Activated CD8-positive, alpha-beta memory T cell treated with anti-CD3 and anti-CD28 coated beads for 4 hours (primary cell): ENCODE results near the gene CRYGN.

Experiments
- DNase-seq, 2 donors: peaks; one replicate each; pipeline ENCODE4 v3.0.0-alpha.2; 2020; ENCODE audit warnings: low read depth in 2 of 2

The CRYGN gene

DNA sequence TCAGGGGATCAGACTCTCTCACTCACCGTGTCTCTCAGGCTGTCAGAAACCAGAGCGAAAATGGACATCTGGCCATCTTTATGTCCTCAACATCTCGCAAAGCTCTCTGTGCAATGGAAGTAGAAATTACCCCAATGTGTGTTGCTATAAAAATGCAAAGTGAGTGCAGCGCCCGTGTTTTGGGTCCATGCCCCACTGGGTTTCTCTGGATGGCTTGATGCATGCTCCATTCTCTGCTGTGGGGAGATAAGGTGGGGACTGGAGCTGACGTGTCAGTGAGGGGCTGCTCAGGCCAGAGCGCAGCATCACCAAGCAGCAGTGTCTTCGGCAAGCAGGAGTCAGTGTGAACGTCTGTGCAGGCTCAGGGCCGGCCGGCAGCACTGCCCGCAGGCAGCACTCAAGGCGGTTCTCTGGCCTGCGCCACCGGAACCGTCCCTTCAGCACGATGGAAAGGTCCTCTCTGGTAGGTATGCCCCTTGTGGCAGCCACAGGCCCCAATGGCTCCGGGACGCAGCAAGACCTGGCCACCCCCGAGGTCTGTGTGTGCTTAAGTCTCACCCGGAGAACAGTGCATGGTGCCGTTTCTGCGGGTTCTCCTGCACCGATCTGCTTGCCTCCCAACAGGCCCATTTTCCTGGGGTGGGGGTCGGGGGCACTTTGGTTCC is 60.3 kb downstream of the CRYGN start:
- no peak for DNase-seq

DNA sequence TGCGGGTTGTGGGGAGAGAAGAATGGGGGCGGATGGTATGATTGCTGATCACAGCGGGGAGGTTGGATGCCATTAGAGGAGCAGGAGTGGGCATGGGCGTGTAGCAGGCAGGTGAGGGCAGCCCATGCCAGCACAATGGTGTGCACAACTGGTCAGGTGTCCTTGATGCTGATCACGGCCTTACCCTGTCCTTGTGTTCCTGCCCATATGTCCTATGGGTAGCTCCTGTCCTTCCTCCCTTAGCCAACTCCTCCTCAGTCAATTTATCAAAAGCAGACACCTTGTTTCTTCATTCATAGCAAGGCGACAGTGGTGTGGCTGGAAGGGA is 60.8 kb downstream of the CRYGN start:
- DNase-seq, result no peak
